ENCODE results near the gene SP3. TPM values are rescaled to one million over a fixed set of nuclear protein-coding genes. Genes with fewer than 3 reads are reported as not detected.

Gene SP3
- total RNA-seq, 1 experiment from 2014 or later, result 80.2 TPM

DNA sequence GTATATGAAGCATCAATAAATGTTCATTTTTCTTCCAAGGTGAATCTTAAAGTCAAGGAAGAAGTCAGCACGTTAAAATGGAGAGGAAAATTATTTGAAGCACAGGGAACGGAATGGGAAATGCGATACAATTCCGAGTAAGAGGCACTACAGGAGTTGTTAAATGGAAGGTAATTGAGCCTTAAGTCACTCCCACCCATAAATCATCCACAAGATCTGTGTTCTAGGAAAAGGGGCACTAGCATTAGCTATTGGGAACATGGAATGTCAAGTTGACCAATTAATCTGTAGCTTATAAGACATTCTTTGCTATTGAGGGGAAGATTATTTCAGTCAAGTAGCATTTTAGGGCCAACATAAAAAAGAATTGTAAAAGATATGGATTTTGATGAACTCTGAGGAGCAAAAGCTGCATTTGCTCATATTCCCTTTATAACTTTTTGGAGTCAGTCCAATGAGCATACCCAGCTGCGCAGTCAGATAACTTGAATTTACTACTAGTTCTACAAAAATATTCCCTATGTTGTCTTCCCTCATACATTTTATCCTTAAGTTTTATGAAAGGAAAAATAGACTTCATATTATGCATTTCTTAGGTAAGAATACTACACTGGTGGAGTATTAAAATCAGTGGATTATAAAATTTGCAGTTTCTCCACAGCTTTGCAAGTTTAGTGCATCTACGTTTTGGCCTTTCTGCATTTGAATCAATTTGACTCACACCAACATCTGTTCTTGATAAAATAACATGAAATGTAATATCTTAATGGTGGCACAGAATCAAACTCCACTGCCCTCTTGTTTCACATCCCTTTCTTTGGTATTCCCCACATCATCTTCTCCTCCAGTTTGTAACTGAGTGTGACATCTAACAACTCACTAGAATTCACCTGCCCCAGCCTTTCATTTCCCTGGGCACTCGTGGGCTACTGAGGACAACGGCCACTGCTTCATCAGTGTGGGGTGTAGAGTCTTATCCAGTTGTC lies 95.6 kb downstream of the SP3 start:
- no TSS peak for BruUV-seq (replicated peaks)

DNA sequence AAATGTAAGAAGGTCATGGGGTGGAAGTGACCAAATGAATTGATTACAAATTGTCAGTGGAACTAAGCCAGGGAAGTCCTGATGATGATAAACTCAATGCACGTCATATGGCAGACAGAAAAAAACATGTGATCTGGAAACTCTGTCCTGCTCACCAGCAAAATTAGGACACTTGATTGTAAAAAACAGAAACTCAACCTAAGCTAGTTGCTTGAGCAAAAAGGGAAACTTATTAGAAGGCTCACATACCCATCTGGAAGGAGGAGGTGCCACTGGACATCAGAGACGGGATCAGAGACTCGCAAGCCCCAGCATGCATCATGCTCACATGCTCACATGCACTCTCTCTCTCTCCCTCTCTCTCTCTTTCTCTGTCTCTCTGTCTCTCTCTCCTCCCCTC lies 96.8 kb downstream of the SP3 start:
- ChIA-PET CTCF (no interaction called here), POLR2A (no interaction called here)
- ATAC-seq, result no peak
- Histone ChIP-seq H3K4me3 (ENCODE audit: low read depth in 2 of 2, low read length in 2 of 2) (no peak overlapping the region), H3K9me3 (ENCODE audit: control insufficient read depth, insufficient read depth, low read depth, low read length) (no peaks in the 10 kb centered on the region), H3K27me3 (ENCODE audit: control insufficient read depth, insufficient read depth, low read length) (no peaks in the 10 kb centered on the region; the same call in 1 of the 2 replicates), H3K27ac (ENCODE audit: low read length) (no peak overlapping the region), H3K36me3 (ENCODE audit: control insufficient read depth, insufficient read depth, low read length) (no peaks in the 10 kb centered on the region), H3K4me1 (ENCODE audit: control insufficient read depth, insufficient read depth, low read length) (no peaks in the 10 kb centered on the region)
- intact Hi-C loops (cut with micrococcal nuclease; ENCODE audit: unreplicated experiment), result no loop called here
- in situ Hi-C loops (cut with HindIII; ENCODE audit: low pct_unique_long_range_greater_than_20kb, low sequenced_read_pairs), result no loop called here
- no peak for DNase-seq (ENCODE audit: low read depth, low spot score)
- TF ChIP-seq, protein P1, sequence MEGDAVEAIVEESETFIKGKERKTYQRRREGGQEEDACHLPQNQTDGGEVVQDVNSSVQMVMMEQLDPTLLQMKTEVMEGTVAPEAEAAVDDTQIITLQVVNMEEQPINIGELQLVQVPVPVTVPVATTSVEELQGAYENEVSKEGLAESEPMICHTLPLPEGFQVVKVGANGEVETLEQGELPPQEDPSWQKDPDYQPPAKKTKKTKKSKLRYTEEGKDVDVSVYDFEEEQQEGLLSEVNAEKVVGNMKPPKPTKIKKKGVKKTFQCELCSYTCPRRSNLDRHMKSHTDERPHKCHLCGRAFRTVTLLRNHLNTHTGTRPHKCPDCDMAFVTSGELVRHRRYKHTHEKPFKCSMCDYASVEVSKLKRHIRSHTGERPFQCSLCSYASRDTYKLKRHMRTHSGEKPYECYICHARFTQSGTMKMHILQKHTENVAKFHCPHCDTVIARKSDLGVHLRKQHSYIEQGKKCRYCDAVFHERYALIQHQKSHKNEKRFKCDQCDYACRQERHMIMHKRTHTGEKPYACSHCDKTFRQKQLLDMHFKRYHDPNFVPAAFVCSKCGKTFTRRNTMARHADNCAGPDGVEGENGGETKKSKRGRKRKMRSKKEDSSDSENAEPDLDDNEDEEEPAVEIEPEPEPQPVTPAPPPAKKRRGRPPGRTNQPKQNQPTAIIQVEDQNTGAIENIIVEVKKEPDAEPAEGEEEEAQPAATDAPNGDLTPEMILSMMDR (IDR thresholded peaks at IDR 0.05), result no peak
- TF ChIP-seq TCF7L2 (IDR thresholded peaks at IDR 0.05; ENCODE audit: low read depth, low read length) (no peak), SIN3A (IDR thresholded peaks at IDR 0.05; ENCODE audit: borderline replicate concordance, insufficient read depth, low read depth, low read length) (no peak), POLR2AphosphoS5 (IDR thresholded peaks at IDR 0.05; ENCODE audit: low read depth, low read length) (no peak)
- TF ChIP-seq, protein P2, sequence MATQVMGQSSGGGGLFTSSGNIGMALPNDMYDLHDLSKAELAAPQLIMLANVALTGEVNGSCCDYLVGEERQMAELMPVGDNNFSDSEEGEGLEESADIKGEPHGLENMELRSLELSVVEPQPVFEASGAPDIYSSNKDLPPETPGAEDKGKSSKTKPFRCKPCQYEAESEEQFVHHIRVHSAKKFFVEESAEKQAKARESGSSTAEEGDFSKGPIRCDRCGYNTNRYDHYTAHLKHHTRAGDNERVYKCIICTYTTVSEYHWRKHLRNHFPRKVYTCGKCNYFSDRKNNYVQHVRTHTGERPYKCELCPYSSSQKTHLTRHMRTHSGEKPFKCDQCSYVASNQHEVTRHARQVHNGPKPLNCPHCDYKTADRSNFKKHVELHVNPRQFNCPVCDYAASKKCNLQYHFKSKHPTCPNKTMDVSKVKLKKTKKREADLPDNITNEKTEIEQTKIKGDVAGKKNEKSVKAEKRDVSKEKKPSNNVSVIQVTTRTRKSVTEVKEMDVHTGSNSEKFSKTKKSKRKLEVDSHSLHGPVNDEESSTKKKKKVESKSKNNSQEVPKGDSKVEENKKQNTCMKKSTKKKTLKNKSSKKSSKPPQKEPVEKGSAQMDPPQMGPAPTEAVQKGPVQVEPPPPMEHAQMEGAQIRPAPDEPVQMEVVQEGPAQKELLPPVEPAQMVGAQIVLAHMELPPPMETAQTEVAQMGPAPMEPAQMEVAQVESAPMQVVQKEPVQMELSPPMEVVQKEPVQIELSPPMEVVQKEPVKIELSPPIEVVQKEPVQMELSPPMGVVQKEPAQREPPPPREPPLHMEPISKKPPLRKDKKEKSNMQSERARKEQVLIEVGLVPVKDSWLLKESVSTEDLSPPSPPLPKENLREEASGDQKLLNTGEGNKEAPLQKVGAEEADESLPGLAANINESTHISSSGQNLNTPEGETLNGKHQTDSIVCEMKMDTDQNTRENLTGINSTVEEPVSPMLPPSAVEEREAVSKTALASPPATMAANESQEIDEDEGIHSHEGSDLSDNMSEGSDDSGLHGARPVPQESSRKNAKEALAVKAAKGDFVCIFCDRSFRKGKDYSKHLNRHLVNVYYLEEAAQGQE (IDR thresholded peaks at IDR 0.05; ENCODE audit: insufficient read depth in 1 of 2, low read depth in 2 of 2, low read length in 1 of 2), result no peak
- no TSS peak for BruUV-seq (replicated peaks)

More for the DNA sequence above, 95.6 kb downstream of the SP3 start:
- CTCF ChIA-PET, result no interaction called here
- POLR2A ChIA-PET, result no interaction called here
- Histone ChIP-seq H3K27me3 (ENCODE audit: control insufficient read depth, insufficient read depth, low read length) (no peaks in the 10 kb centered on the region; the same call in 1 of the 2 replicates), H3K4me3 (ENCODE audit: low read depth in 2 of 2, low read length in 2 of 2) (no peak overlapping the region), H3K36me3 (ENCODE audit: control insufficient read depth, insufficient read depth, low read length) (no peaks in the 10 kb centered on the region), H3K27ac (ENCODE audit: low read length) (no peak overlapping the region), H3K4me1 (ENCODE audit: control insufficient read depth, insufficient read depth, low read length) (no peaks in the 10 kb centered on the region), H3K9me3 (ENCODE audit: control insufficient read depth, insufficient read depth, low read depth, low read length) (no peaks in the 10 kb centered on the region)
- ATAC-seq (no peak), DNase-seq (ENCODE audit: low read depth, low spot score) (no peak)
- intact Hi-C loops (cut with micrococcal nuclease; ENCODE audit: unreplicated experiment) (no loop called here), in situ Hi-C loops (cut with HindIII; ENCODE audit: low pct_unique_long_range_greater_than_20kb, low sequenced_read_pairs) (no loop called here)
- TF ChIP-seq TCF7L2 (IDR thresholded peaks at IDR 0.05; ENCODE audit: low read depth, low read length), result no peak
- no peak for TF ChIP-seq SIN3A (IDR thresholded peaks at IDR 0.05; ENCODE audit: borderline replicate concordance, insufficient read depth, low read depth, low read length)
- TF ChIP-seq, protein P2 (IDR thresholded peaks at IDR 0.05; ENCODE audit: insufficient read depth in 1 of 2, low read depth in 2 of 2, low read length in 1 of 2), result no peak
- TF ChIP-seq, protein P1 (IDR thresholded peaks at IDR 0.05), result no peak
- TF ChIP-seq POLR2AphosphoS5 (IDR thresholded peaks at IDR 0.05; ENCODE audit: low read depth, low read length), result no peak

Data from Panc1 (cell line).